GM18868 (cell line): Measurements from ENCODE around the gene CCDC63.

Source experiments
- ATAC-seq: cut with Tn5 transposase; IDR thresholded peaks from one replicate; pipeline ENCODE4 v1.9.1; 2021; ENCODE audit warnings: mild to moderate bottlenecking, moderate library complexity; ENCODE audit not compliant: unreplicated experiment

Gene CCDC63

DNA sequence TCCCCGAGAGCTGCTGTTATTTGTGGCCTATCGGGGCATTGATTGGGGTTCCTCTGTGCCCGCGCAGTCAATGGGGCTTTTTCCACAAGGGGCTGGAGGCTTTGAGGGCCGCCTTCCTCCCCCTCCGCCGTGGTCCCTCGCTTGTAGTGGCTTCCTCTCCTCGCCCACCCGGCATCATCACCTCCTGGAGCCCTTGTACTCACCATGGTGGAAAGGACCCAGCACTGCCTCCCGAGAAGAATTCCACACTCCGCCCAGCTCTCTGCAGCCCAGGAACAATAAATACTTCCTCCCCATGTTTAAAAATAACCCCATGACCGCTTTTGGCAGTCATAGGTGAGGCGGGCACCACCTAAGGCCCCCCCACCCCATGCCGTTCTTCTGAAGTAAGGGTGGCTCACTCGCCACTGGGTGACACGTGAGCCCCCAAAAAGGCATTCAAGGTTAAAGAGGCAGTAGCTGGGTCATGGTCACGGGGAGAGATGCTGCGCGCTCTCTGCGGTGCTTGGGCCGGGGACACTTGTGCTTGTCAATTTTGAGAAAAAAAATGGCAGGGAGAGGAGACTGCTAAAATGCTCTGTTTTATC, 73.6 kb downstream of the CCDC63 start, which contains the start of gene MYL2:
Gene MYL2, minus strand, starts transcription at position 256 of the 587 bp plus-strand sequence. Its CDS starts 50 bp downstream, at position 206.
- no peak for ATAC-seq

DNA sequence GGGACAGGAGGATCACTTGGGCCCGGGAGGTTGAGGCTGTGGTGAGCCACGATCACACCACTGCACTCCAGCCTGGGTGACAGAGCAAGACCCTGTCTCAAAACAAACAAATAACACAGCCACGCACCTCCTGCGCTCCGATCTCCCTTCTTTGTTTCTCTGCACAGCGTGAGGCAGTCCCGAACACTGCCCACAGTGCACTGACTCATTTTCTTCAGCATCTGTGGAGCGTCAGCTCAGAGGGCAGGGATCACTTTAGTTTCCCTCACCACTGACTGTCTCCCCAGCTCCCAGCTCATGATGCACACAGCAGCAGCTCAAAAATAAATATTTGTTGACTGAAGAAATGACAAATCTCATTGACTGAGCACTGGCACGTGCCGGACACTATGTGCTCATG, 74.5 kb downstream of the CCDC63 start:
- ATAC-seq: no peak

DNA sequence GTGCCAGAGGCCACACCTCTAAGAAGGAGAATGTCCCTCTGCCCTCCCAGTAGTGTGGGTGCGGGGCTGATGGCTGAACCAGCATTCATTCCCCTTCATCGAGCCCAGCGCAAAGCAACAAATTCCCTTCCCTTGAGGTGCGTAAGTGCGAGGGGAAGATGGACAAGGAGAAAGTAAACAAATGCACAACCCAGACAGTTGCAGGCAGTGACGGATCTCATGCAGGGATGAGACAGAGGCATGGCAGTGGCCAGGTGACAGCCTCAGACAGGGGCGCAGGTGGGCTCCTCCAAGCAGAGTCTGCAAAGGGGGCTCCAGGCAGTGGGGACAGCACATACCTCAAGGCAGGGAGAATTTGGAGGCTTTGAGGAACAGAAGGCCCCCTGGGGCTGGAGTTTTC, 75.9 kb downstream of the CCDC63 start:
- ATAC-seq: no peak

DNA sequence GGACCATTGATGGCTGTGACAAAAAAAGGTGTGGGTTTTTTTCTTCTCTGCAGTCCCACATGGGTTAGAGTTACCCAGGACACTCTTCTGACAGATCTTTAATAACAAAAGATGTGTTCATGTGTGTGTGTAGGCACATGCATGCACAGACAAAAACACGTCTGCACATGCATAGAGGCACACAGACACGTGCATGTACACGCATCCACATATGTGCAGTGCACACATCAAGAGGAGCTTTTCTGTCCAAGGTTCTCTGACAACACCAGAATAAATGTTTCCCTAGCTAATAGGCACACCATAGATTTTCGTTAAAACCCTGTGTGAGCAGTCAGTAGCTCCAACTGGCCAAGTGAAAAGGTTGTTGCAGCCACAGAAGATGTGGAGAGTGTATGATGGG, 76.4 kb downstream of the CCDC63 start:
- no peak for ATAC-seq

DNA sequence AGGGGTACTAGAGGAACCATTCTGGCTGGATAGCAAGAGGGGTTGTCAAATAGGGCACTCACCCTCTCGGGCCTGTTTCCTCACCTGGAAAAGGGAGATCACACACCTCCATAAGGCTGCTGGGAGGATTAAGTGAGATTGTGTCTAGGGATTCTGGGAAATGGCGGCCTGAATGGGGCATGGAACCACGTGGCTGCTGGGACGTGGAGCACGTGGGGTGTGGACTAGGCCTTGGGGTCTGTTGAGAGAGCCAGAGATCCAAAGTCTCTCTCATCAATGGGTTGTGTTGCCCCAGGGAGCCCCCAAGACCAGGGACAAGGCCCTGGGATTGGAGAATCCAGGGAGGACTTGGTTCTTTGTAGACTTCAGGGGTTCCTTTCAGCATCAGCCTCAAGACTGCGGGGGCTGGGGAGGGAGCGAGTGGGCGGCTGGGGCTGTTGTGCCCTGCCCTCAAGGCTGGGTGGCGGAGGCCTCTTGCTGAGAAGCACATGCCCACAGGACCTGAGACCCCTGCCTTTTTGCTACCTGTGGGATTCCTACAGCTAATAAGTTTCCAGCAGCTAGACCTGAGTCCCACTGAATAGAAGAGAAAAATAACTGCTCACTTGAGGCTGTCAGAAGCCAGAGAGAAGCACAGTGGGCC, 77.0 kb downstream of the CCDC63 start:
- ATAC-seq: no peak

DNA sequence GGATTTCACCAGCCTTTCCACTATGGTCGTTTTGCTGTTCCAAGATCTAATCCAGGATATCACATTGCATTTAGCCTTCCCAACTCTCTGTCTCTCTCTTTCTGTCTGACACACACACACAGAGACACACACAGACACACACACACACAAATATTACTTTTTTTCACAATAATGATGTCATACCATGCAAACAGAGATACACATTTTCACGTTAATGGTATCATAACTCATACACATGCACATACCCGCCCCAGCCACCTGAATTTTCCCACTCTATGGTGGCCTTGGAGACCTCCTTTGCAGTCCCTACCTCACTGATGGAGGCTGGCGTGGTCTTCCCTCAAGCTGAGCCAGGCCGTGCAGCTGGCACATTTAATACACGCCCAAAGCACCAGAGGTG, 80.8 kb downstream of the CCDC63 start:
- no peak for ATAC-seq

DNA sequence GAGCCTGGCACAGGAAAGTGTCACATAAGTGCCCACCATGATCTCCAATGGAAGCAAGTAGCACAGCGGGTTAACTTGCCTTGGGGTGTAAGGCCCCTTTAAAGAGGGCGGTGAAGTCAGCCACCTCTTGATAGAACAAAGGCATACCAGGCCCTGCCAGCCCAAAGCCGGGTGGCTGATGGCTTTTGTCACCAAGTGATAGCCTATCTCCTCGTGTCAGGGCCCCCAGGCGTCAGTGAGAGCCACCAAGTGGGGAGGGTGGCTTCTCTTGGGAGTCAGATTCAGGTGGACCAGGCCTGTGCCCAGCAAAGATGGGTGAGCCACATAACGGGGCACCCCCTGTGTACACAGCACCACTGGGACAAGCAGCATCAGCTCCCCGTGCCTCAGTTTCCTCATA, 81.9 kb downstream of the CCDC63 start:
- no peak for ATAC-seq

DNA sequence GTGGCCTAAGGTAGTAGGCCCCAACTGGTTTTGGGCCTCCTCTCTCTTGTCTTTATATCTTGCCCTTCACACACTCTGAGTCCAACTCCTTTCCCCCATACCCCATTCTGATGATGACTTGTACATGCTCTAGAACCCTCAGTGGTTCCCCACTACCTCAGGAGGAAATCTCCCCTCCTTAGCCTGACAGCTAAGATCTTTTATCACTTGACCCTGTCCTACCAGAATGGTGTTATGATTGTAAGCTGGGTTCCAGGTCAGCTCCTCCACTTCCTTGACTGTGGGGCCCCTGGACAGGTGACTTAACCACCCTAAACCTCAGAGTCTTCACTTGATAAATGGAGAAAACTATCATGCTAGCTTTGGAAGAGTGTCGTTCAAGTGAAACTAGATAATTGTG, 83.0 kb downstream of the CCDC63 start:
- no peak for ATAC-seq

DNA sequence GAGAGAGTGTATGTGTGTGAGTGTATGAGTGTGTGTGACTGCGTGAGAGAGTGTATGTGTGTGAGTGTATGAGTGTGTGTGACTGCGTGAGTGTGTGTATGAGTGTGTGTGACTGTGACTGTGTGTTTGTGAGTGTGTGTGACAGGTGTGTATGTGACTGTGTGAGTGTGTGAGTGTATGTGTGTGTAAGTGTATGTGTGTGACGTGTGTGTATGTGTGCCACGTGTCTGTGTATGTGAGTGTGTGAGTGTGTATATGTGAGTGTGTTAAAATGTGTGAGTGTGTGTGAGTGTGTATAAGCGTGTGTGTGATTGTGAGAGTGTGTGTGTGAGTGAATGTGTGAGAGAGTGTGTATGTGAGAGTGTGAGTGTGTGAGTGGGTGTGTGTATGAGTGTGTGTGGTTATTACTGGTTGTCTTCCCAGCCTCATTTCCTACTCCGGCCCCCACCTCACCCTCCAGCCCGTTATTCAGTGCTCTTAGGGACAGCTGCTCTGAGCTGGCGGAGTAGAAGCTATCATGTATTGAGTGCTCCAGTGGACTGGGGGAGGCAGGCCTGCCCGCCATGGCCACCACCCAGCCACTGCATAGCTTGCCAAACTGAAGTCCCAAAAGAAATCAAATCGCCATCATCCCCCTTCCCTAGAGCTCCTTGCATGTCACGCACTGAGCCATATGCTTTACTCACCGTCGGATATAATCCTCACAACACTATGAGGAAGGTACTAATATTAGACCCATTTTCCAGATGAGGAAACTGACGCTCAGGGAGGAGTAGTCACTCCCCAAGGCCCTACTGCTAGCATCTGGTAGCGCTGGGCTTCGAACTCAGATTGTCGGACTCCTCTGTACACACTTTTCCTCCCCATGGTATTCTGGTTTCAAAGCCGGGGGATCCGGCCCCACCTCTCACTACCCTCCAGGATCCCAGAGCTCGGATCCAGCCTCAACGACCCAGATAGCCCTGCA, 83.8 kb downstream of the CCDC63 start:
- no peak for ATAC-seq

DNA sequence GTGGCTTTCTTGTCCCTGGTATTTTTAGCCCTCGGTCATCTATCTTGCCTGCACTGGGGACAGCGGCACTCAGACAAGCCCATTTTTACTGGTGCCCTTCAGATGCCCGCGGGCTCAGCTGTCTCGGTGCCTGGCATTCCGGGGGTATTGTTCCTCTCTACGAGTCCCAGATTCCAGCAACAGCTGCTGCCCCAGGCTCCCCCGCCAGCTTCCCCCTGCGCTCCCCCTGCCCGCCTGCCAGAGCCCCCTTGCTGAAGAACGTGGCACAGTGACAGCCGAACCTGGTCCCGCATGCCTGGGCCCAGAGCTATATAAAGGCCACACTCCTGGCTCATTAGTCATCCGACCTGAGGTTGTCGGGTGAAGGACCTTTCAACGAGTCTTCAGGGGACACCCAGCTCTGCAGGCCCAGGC, 84.5 kb downstream of the CCDC63 start:
- no peak for ATAC-seq

DNA sequence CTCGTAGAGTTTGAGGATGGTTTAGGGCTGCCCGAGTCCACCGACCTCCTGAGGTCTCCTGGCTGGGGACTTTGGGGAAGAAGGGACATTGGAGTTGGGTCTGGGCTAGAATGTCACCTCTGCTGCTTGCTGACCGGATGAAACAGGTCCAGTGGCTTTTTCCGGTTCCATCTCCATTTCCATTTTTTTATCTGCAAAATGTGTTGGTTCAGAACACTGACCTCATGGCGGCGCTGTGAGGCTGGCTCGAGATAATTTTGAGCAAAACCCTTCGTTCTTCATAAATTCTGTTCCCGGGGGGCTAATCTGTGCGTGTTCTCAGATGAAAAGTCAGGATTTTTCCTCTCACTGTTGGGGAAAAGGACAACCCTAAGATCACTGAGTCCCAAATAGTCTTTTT, 85.3 kb downstream of the CCDC63 start:
- no peak for ATAC-seq

DNA sequence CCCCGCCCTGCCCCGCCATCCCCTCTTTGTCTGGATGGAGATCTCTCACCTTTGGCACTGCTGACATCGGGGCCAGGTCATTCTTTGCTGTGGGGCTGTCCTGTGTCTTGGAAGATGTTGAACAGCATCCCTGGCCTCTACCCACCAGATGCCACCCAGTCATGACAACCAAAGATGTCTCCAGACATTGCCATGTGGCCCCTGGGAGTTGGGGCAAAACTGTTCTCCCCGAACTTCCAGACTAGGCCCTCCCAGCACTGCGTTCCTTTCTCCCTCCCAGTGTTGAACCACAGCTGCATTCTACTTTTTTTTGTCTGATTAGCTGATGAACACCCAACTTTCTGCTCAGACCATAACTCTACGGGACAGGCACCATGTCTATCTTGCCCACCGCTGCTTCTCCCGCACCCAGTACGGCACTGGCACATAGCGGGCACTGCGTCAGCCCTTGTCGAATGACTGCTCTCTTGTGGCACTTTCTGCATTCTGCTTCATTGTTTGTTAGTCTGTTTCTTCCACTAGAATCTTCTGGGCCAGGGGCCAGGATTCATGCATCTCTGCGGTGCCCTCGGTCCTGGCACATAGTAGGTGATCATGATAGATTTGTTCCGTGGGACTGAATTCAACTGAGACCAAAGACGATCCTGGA, 86.7 kb downstream of the CCDC63 start:
- no peak for ATAC-seq

DNA sequence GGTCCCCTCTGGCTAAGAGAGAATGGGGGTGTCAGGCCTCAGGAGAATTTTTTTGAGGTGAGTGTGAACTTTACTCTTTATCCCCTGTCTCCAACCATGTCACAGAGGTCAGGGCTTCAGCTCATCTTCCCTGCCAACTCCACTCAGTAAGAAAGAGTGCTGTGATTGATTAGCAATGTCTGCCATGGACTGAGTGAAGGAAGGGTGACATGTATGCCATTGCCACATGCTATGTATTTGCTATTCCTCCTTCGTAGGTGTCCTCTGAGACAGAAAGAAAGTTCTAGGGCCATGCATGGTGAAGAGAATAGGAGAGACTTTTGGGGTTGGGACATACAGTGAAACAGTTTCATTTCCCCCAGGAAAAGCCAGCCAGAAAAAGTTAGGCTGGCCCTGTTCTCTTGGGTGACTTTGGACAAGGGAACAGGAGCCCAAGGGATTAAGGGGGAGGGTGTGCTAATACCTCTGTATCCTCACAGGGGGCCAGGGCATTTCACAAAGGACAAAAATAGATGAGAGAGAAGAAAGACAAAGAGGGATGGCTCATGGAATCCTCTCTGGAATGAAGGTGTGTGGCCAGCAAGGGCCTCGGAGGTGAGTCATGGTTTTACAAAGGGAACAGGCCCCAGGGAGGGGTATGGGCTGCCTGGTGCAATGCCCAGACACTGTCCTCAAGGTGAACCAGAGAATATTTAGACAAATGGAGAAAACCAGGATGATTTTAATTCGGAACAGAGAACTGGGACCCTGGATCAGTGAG, 87.5 kb downstream of the CCDC63 start:
- ATAC-seq: no peak

DNA sequence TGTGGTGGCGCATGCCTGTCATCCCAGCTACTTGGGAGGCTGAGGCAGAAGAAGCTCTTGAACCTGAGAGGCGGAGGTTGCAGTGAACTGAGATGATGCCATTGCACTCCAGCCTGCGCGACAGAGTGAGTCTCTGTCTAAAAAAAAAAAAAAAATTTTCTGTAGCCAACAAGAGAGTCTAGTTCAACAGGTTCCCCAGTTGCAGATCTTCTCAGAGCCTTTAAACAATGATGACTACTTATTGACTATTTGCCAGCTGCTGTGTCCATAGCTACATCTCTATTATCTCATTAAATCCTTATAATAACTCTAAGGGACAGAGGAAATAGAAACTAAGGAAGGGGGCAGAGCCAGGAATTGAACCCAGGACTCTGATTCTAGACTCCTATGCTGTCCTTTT, 88.8 kb downstream of the CCDC63 start:
- ATAC-seq: no peak

DNA sequence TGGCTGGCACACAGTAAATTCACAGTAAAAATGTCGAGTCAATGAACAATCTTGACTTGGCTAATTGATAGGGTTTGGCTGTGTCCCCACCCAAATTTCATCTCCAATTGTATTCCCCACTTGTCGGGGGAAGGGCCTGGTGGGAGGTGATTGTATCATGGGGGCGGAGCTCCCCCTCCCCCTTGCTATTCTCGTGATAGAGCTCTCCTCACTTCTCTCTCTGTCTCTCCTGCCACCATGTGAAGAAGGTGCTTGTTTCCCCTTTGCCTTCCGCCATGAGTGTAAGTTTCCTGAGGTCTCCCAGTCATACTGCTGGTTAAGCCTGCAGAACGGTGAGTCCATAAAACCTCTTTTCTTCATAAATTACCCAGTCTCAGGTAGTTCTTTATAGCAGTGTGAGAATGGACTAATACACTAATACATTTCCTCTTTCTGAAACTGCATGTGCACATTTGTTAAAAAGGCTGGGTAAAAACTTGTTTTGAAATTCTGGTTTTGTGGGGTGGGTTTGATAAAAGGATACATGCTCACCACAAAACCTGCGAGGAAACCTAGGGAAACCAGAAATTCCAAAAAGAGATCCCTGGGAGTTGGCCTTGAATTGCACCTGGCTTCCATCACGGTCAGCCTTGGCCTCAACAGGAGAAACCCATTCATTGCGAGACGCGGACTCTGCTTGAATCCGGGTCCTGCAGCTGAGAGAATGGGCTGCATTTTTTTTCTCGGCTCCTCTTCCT, 89.7 kb downstream of the CCDC63 start:
- ATAC-seq: no peak

DNA sequence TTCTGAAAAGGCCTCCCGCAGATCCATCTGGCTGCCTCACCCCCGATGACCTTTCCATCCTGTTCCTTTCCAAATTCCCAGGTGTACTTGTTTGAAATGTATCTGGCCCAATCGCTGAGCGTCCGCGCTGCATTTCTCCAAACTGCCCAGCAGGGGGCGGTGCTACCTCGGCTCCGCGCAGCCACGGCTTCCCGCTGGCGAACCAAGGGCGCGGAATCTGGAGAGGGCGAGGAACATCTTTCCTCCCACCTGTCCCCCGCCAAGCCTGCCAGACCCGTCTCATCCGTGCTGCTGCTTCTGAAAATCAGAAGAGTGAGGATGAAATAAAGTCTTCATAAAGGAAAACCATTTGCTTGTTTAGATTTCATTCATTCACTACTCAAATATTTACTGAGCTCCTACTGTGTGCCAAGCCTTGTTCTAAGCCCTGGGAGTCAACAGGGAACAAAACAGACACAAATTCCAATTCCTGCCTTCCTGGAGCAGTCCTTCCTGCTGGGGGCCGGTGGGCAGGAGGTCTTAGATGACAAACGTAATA, 90.4 kb downstream of the CCDC63 start:
- no peak for ATAC-seq

DNA sequence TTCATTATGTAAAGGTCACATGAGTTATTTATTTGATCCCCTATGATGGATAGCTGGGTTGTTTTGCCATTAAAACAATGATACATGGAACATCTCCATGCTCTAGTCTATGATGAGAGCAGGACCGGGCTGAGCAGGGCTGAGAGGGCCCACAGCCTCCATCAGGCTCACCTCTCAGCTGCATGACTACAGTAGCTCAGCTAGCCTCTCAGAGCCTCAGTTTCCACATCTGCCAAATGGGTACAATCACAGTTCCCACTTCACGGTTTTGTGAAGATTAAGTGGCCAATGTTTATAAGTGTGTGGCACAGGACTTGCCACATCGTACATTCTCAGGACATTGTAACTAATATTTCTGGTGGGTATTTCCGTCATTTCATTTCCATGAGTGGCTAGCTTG, 93.5 kb downstream of the CCDC63 start:
- no peak for ATAC-seq

DNA sequence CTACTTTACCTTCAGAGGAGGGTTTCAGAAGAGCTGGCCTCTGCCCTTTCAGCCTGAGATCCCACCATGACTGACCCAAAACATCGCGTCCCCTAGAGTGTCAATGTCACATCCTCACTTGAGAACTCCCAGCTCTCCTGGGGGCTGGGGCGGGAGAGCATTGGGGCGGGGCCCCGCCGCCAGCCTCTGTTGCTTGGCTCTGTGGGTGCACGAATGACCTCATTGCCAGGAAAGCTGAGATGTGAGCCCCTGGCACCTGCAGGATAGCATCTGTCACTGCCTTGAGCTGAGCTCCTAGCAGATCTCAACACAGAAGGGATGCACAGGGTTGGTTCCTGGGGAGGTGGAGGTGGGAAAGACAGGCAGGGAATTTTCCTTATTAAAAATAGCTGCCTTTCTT, 94.1 kb downstream of the CCDC63 start:
- no peak for ATAC-seq

DNA sequence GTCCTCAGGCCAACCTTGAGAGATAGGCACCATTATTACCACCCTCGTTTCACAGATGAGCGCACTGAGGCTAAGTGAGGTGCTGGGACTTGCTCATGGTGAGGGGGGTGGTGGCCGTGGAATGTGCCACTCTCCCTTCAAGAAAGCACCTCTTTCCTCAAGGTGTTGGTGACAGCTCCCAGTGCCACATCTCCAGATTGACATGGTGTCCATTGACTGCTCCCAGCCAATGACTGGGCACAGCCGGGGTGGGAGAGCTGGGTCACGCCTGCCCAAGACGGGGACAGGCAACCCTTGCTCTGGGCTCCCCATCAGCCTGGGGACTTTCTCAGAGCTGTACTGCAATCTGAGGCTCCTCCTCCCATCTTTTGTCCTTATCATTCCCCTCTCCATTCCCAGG, 94.6 kb downstream of the CCDC63 start:
- no peak for ATAC-seq

DNA sequence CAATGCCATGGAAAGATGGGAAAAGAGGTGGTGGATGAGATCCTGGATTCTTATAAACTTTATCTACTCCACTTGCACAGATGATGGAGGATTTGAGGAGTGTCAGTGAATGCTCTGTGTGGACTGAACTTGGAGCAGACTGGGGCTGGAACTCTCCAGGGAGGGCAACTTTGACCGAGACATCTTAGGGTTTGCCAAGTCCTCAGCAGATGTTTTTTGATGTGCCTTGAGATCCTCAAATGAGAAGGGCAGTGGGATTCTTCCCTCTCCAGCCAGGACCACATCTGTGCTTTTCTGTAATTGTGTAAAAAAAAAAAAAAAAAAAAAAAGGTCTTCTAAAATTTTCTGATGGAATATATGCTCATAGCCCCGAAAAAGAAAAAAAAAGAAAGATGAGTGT, 96.6 kb downstream of the CCDC63 start:
- ATAC-seq: no peak
